ENCODE data around the gene VPS13C. TPM values are rescaled to one million over a fixed set of nuclear protein-coding genes. Genes with fewer than 3 reads are reported as not detected.

The VPS13C gene
- total RNA-seq, 1 experiment from 2014 or later = 18.6 TPM

GRCh38 chr15:61943992-61944391 is 116.3 kb downstream of the VPS13C start (continued):
- TF ChIP-seq REST (IDR thresholded peaks at IDR 0.05; ENCODE audit: low read depth) = no peak

GRCh38 chr15:61938249-61938648 is 122.0 kb downstream of the VPS13C start:
- intact Hi-C loops (cut with micrococcal nuclease) = no loop called here
- no peak overlapping the region for H3K4me2 ChIP-seq (ENCODE audit: low read length)
- no peaks in the 10 kb centered on the region for H4K20me1 ChIP-seq (ENCODE audit: insufficient read depth)
- no peaks in the 10 kb centered on the region for H3K36me3 ChIP-seq (ENCODE audit: control insufficient read depth in 1 of 2, insufficient read depth in 2 of 2, low read length in 2 of 2)
- no peak overlapping the region for H3K27ac ChIP-seq (ENCODE audit: low read depth, low read length)
- ATAC-seq (no peak), DNase-seq (ENCODE audit: low read depth, low spot score) (no peak)
- TF ChIP-seq REST (IDR thresholded peaks at IDR 0.05; ENCODE audit: low read depth) = no peak
- no peak for TF ChIP-seq JUND (IDR thresholded peaks at IDR 0.05)
- no peaks in the 10 kb centered on the region for H3K4me1 ChIP-seq (ENCODE audit: control insufficient read depth in 1 of 2, insufficient read depth in 2 of 2, low read length in 2 of 2)
- BruUV-seq (replicated peaks) = no TSS peak
- no peaks in the 10 kb centered on the region for H3K9me3 ChIP-seq (ENCODE audit: control insufficient read depth in 1 of 2, insufficient read depth in 1 of 2, low read depth in 1 of 2, low read length in 2 of 2)
- H3K79me2 ChIP-seq (ENCODE audit: insufficient read depth, low read length) = no peaks in the 10 kb centered on the region
- no peaks in the 10 kb centered on the region for H3K9me2 ChIP-seq (ENCODE audit: insufficient read depth)
- POLR2A ChIA-PET = no interaction called here
- H3K4me3 ChIP-seq (replicated peaks in 1 of 2; ENCODE audit: low read depth in 1 of 2, low read length in 2 of 2) = no peak overlapping the region
- no peaks in the 10 kb centered on the region for H3K27me3 ChIP-seq (ENCODE audit: insufficient read depth, low read length)
- RAD21 ChIA-PET (ENCODE audit: low non-redundant PET in 1 of 2, low total read pairs in 2 of 2, uncharacterized antibody in 2 of 2, unreplicated experiment in 2 of 2) = no interaction called here
- CTCF ChIA-PET = no interaction called here
- H3K9ac ChIP-seq (ENCODE audit: low read length) = no peak overlapping the region
- no peak overlapping the region for H2AFZ ChIP-seq (ENCODE audit: low read depth, low read length, poor library complexity, severe bottlenecking)
